ENCODE results near the gene TMF1. TPM values are rescaled to one million over a fixed set of nuclear protein-coding genes. Genes with fewer than 3 reads are reported as not detected.

The TMF1 gene
- total RNA-seq, 4 donors from 2014 or later, result 15.5 to 53.2 (median 39.9) TPM

DNA sequence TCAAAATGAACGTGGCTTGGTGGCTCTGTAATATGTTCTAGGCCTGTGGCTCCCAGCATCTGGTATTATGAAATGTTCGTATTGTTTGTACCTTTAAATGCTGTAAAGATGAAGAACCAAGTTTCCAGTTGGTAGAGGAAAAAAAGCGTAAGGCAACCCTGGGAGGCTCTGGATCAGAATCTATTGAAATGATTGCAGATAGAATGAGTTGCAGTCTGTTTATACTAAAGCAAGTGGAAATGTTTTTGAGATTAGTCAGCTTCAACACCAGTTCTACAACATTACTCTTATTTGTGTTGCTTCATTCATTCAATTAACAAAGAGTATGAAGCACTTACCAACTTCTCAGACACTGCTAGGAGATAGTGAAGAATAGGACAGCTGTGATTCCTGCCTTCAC, 37.9 kb upstream of the TMF1 start:
- no peak for DNase-seq
- TF ChIP-seq POLR2A (IDR thresholded peaks at IDR 0.05) (no peak), POLR2AphosphoS5 (IDR thresholded peaks at IDR 0.05) (peak in 1 of 3 donors; percentile 34)
- intact Hi-C loops (cut with DNase I; ENCODE audit: low total_unique reads) (no loop called here), in situ Hi-C loops (cut with MboI; ENCODE audit: low pct_ligation_motif_present in 1 of 4, low pct_unique_long_range_greater_than_20kb in 1 of 4, low sequenced_read_pairs in 3 of 4) (no loop called here)
- no peak overlapping the region for H3K4me3 ChIP-seq
- H3K27ac ChIP-seq, result peak overlapping the region; percentile 54 to 95 (median 80)
- no peaks in the 10 kb centered on the region for H3K9me3 ChIP-seq
- H3K4me1 ChIP-seq, result peaks cover 63 to 87% (median 70%) of the 10 kb centered on the region in 4 donors
- 31 to 69% methylated on average over 3 of the region's 3 CpGs for WGBS, 2 donors (ENCODE audit: low coverage in 1 of 2)
- H3K36me3 ChIP-seq, result no peaks in the 10 kb centered on the region
- no peaks in the 10 kb centered on the region for H3K27me3 ChIP-seq

DNA sequence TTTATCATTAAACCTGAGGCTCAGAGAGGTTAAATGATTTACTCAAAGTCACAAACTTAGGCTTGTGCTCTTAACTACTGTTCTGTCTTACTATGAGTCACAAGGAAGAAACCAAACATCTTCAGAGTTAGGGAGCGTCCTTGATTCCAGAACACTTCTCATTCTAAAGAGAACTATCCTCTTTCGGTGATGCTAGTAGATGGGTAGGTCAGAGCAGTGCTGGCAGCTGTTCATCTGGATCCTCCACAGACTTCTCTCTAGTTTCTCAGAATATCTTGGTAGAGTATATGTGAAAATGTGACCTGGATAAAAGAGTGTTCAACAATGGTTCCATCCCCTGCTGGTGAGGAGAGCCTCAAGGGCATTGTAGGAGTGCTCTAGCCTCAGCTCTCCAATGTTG, 35.9 kb upstream of the TMF1 start:
- peaks cover 58 to 83% (median 68%) of the 10 kb centered on the region in 4 donors for H3K4me1 ChIP-seq
- no peaks in the 10 kb centered on the region for H3K27me3 ChIP-seq
- no peak for DNase-seq
- in situ Hi-C loops (cut with MboI; ENCODE audit: low pct_ligation_motif_present in 1 of 4, low pct_unique_long_range_greater_than_20kb in 1 of 4, low sequenced_read_pairs in 3 of 4) (no loop called here), intact Hi-C loops (cut with DNase I; ENCODE audit: low total_unique reads) (no loop called here)
- no peaks in the 10 kb centered on the region for H3K36me3 ChIP-seq
- no peaks in the 10 kb centered on the region for H3K9me3 ChIP-seq
- peak overlapping the region in 1 of 4 donors; percentile 87 for H3K4me3 ChIP-seq
- WGBS, 2 donors (ENCODE audit: low coverage in 1 of 2), result 0 to 26% methylated on average over 1 to 2 of the region's 2 CpGs
- TF ChIP-seq EP300 (IDR thresholded peaks at IDR 0.05; ENCODE audit: low read depth) (no peak), POLR2A (IDR thresholded peaks at IDR 0.05) (no peak), POLR2AphosphoS5 (IDR thresholded peaks at IDR 0.05) (peak in 1 of 3 donors; percentile 24)
- TF ChIP-seq, protein P1, sequence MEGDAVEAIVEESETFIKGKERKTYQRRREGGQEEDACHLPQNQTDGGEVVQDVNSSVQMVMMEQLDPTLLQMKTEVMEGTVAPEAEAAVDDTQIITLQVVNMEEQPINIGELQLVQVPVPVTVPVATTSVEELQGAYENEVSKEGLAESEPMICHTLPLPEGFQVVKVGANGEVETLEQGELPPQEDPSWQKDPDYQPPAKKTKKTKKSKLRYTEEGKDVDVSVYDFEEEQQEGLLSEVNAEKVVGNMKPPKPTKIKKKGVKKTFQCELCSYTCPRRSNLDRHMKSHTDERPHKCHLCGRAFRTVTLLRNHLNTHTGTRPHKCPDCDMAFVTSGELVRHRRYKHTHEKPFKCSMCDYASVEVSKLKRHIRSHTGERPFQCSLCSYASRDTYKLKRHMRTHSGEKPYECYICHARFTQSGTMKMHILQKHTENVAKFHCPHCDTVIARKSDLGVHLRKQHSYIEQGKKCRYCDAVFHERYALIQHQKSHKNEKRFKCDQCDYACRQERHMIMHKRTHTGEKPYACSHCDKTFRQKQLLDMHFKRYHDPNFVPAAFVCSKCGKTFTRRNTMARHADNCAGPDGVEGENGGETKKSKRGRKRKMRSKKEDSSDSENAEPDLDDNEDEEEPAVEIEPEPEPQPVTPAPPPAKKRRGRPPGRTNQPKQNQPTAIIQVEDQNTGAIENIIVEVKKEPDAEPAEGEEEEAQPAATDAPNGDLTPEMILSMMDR (IDR thresholded peaks at IDR 0.05), result peak in 1 of 5 experiments; percentile 16
- H3K27ac ChIP-seq, result peak overlapping the region; percentile 94 to 97 (median 96)

DNA sequence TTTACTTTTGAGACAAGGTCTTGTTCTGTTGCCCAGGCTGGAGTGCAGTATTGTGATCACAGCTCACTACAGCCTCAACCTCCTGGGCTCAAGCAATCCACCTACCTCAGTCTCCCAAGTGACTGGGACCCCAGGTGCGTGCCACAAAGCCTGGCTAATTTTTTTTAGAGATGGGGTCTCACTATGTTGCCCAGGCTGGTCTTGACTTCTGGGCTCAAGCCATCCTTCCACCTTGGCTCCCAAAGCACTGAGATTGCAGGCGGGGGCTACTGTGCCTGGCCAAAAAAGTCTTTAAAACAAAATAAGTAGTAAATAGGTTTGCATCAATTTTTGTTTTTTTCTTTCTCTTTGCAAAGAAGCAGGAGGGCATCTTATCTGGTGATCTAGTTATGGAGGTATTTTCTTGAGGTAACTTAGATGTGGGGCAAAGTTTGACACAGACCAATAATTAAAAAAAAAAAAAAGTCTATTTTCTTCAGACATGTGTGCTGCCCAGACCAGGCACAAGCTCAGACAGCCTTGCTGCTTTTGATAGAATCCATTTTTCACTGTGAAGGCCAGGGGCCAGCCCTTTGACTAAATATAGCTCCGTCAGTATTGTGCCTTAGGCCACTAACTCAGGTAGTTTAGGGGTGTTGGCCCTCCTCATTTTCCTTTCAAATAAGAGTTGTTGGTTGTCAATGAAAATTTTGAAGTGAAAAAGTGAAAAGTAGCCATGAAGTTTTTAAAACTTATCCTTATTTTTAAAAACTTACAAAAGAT, 35.1 kb upstream of the TMF1 start:
- Histone ChIP-seq H3K27ac (peak overlapping the region; percentile 94 to 97 (median 96)), H3K4me1 (peaks cover 57 to 83% (median 67%) of the 10 kb centered on the region in 4 donors), H3K9me3 (no peaks in the 10 kb centered on the region), H3K4me3 (peak overlapping the region; percentile 13 to 87 (median 85)), H3K27me3 (no peaks in the 10 kb centered on the region), H3K36me3 (no peaks in the 10 kb centered on the region)
- TF ChIP-seq POLR2A (IDR thresholded peaks at IDR 0.05) (no peak), EP300 (IDR thresholded peaks at IDR 0.05; ENCODE audit: low read depth) (no peak), POLR2AphosphoS5 (IDR thresholded peaks at IDR 0.05) (no peak)
- TF ChIP-seq, protein P1 (IDR thresholded peaks at IDR 0.05), result no peak
- 65% methylated on average over 3 of the region's 3 CpGs for WGBS, 2 donors (ENCODE audit: low coverage in 1 of 2)
- no peak for DNase-seq
- intact Hi-C loops (cut with DNase I; ENCODE audit: low total_unique reads) (no loop called here), in situ Hi-C loops (cut with MboI; ENCODE audit: low pct_ligation_motif_present in 1 of 4, low pct_unique_long_range_greater_than_20kb in 1 of 4, low sequenced_read_pairs in 3 of 4) (no loop called here)

DNA sequence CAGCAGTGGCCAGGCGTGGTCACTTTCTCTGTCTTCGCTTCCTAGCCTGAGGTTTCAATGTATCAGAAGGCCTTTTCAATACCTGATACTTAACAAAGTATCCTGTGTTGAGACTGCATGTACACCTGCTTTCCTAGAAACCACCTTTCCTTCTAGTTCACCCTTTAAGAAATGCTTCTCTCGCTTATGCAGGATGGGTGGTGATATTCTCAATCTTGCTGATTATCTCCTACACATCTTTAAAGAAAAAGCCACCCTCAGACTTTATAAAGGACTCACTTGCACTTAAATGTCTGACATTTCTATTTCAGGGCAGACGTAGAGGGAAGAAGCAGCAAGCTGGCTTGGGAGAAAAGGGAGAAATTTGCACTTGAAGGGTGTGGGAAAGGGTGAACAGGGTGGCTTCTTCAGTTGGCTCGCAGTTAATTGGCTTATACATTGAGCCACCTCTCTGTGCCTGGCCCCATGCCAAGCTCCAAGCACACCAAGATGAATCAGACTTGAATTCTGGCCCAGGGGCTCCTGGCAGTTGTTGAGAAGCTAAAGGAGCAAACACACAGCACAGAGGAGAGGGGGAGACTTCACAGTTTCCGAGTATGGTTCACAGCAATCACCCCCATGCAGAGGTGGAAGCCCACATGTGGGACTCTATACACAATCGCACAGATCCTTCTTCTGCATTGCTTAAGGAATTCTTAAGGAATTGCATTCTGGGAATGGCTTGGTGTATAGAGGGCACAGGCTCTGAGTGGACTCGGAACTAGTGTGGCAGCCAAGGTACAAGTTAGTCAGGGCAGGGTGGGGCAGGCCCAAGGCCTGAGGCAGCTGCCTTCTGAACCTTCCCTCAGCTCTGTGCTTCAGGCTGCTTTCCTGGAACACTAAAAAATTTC, 33.9 kb upstream of the TMF1 start:
- 0 to 1% methylated on average over 2 to 8 of the region's 8 CpGs for WGBS, 2 donors (ENCODE audit: low coverage in 1 of 2)
- peak overlapping the region; percentile 94 to 97 (median 96) for H3K27ac ChIP-seq
- in situ Hi-C loops (cut with MboI; ENCODE audit: low pct_ligation_motif_present in 1 of 4, low pct_unique_long_range_greater_than_20kb in 1 of 4, low sequenced_read_pairs in 3 of 4) (no loop called here), intact Hi-C loops (cut with DNase I; ENCODE audit: low total_unique reads) (no loop called here)
- peak; percentile 91 for DNase-seq
- H3K27me3 ChIP-seq, result no peaks in the 10 kb centered on the region
- H3K9me3 ChIP-seq, result no peaks in the 10 kb centered on the region
- H3K4me1 ChIP-seq, result peaks cover 48 to 83% (median 58%) of the 10 kb centered on the region in 4 donors
- H3K36me3 ChIP-seq, result no peaks in the 10 kb centered on the region
- TF ChIP-seq POLR2AphosphoS5 (IDR thresholded peaks at IDR 0.05), result peak; percentile 11 to 82 (median 61)
- TF ChIP-seq EP300 (IDR thresholded peaks at IDR 0.05; ENCODE audit: low read depth), result no peak
- TF ChIP-seq POLR2A (IDR thresholded peaks at IDR 0.05), result peak; percentile 65
- TF ChIP-seq, protein P1 (IDR thresholded peaks at IDR 0.05), result no peak
- H3K4me3 ChIP-seq, result peak overlapping the region; percentile 68 to 87 (median 85)

Data from transverse colon (tissue), 4 donors.